Ecto neural progenitor cell (in vitro differentiated cells): ENCODE results near the gene FAM181B.
"Not testable (repeated sequence)": the region's sequence is repeated elsewhere in the genome, so short reads cannot be mapped to it uniquely, and the experiment has no call there.

Source experiments
- DNase-seq: peaks from one replicate; pipeline ENCODE4 v3.0.0-alpha.2; 2018; ENCODE audit warnings: low spot score

Gene FAM181B

DNA sequence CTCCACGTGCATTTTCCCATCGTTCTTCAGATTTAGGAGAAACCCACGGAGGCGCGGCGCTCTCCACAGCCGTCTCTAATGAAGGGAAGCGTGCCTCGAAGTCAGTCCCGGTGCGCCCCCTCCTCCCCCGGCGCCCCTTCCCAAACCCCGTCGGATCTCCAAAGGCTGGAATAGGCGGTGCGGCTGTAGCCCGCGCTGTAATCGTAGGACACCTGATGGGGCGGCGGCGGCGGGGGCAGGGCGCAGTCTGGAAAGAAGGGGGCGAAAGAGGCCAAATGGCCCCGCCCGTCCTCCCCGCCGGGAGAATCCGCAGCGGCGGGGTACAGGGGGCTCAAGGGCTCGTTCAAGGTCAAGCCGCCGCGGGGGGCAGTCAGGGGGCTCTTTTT, 1.3 kb downstream of the FAM181B start:
- DNase-seq = no peak

DNA sequence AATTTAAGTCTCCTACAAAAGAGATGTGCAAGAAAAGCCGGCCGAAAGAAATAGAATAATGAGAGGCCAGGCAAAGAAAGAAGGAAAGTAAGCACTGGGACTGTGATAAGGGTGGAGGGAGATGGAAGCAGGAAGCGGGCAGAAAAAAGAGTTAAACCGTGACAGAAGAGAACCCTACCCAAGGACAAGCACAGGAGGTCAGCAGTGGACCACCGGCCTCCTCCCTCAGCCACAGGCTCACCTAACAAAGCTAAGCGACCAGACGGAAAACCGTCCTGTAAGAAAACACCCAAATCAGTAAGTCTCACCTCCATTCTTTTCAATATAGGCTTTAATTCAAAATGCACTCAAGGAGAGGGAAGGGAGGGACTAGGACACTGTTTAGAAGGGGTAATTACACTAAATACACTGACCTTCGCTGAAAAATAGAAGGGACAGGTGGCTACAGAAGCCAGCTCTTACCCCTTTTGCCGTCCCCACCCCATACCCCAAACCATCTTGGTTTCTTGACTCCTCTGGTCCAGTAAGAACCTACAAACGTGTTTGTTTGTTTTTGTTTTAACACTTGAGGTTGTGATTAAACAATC, 1.9 kb downstream of the FAM181B start:
- DNase-seq = no peak

DNA sequence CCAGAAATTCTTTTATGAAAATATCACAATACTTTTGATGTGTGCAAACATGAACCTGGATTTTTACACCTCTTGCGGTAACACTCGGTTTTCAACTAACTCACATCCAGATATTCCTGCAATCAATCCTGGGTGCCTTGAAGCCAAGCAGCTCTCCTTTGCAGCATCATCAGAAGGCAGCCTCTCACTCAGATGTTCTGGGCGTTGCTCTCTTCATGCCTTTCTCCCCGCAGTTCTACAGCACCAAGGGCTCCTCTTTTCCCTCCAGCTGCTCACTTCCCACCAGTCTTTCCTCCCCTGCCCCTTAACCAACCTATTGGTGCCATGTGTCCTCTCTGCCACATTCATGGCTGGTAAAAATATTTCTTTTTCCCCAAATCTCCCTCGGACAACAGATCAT, 2.9 kb downstream of the FAM181B start:
- DNase-seq = no peak

DNA sequence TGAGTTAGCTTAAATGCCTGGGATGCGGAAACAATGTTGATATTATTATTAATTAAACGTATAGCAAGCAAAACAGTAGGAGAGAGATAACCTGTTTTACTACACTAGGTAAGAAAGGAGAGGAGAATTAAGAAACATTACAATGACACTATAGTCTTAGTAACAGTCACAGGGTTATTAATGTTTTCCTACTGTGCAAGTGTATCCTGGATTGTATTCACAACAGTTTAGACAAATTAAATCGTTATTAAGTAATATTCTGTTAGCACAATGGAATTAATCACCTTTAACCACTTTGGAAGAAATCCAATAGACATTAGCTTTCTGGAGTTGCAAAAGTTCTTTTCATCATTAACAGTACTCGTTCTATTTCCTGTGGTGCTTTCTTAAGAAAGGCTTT, 3.4 kb downstream of the FAM181B start:
- no peak for DNase-seq

DNA sequence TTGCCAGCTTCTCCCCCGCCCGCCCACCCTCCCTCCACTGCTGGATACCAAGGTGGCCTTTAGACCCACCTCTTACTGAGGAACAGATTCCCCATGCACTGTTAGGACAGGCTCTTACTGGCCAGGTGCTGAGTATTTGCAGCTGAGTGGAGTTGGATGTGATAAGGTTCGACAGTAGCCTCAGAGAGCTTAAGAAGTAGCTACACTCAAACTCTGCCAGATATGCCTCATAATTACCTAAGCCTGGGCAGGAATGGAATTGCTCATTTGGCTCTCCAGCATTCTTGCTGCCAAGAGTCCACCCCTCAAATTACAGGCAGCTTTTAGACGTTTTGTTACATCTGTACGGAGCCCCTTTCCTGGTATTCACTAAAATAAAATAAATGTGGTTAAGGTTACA, 9.6 kb downstream of the FAM181B start:
- DNase-seq = no peak

DNA sequence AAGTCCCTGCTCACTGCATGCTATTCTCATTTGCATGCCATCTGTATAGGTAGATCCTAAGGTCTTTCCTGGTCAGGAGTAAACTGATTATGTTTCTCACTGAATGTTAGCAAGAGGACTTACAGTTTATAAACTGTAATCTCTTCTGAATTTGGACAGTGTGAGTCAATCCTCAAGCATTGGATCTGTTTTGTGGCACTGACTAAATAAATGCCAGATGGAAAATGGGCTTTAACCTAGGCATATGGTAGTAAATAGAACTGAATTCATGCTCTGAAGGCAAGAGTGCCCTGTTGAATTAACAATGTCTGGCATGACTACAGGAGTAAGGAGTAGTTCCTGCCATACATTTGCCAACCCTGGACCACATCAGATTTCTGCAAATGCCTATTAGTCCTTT, 11.4 kb downstream of the FAM181B start:
- no peak for DNase-seq

DNA sequence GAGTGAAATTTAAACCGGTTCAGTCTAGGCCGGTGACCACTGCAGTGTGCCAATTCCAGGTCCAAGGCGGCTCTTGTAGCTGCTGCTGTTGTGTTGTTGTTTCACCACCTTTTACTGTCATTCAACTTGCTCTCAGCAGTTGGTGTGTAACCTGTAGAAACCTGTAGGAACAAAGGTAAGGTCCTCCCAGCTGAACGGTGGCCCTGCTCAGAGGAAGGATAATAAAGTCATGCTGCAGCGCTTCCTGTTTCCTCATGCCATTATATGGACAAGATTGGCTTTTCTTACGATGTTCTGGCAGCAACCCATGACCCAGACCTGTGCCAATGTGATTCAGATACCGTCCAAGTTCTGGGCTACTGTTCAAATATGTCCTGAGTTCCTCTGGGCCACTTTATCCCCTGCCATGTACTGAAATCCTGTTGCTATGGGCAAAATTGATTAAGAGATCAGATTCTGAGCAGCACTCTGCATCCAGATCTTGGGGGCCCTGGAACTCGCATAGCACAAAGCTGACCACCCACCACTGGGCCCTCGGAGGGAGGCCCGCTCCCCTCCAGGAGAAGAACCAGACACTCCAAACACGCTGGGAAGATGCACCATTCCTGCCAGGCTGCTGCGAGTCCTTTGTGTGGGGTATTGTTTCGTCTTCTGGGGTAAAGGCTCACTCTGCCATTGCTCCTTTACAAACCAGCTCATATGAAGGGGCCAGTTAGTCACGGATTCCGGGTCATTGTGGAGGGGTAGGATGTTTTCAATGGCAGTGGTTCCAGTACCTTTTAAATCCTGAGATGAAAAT, 13.2 kb downstream of the FAM181B start:
- no peak for DNase-seq

DNA sequence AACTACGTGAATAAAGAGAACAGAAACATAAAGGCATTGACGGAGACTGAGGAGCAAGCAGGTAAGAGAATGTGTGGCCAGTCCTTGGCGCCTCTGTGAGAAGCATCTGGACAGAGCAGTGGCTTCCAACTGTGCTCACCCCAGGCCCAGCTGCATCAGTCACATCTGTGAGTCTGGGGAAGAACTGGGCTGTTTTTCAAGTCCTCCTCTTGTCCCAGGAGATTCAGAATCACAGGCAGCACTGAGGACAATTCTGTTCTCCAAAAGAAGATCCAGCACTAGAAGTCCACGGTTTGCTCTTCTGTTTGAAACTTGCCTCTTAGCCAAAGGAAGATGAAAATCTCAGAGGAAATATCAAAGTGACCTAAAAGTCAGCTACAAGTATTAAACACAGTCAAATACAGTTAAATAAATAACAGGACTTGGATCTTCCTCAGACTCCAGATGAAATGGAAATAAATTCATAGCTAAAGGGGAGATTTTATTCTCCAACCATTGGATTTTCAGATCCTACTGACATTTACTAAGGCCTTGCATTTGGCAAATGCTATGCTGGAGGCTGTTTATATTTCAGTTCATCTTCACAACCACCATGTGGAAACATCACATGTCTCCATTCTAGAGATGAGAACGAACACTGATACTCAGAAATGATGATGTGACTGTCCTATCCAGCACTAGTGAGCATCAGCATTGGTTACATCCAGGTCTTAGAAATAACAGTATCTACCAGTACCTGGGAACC, 14.1 kb downstream of the FAM181B start:
- DNase-seq = no peak

DNA sequence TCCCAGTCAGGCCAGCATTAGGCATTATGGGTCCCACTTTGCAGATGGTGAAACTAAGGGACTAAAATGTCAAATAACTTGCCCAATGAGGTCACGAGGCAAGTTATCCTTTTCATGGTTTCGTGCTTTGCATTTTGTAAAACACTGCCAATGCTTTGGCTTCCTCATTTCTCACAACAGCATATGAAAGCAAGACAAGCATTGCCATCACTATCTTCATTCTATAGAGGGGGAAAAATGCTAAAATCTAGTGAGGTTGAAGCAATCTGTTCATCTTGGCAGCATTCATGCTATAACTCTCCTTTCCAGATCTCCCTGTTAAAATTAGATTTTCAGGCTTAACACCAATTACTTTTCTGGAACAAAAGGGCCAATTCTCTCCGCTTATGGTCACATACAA, 14.8 kb downstream of the FAM181B start:
- DNase-seq = no peak

DNA sequence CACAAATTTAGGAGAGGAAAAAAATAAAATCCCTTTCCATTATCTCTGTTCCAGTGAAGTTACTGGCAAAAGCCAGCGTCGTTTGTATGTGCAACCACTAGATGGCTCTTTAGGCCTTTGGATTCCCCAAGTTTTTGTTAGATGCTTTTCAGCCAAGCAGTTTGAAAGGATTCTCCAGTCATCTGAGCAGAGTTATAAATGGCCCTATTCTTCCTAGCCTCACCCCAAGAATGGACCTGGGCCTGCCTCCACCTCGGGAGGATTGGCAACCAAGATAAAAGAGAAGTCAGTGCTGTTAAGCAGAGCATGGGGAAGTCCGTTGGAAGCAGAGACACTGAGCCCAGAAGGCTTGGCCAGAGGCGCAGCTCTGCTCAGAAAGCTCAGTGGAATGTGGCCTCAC, 15.4 kb downstream of the FAM181B start:
- DNase-seq = no peak

DNA sequence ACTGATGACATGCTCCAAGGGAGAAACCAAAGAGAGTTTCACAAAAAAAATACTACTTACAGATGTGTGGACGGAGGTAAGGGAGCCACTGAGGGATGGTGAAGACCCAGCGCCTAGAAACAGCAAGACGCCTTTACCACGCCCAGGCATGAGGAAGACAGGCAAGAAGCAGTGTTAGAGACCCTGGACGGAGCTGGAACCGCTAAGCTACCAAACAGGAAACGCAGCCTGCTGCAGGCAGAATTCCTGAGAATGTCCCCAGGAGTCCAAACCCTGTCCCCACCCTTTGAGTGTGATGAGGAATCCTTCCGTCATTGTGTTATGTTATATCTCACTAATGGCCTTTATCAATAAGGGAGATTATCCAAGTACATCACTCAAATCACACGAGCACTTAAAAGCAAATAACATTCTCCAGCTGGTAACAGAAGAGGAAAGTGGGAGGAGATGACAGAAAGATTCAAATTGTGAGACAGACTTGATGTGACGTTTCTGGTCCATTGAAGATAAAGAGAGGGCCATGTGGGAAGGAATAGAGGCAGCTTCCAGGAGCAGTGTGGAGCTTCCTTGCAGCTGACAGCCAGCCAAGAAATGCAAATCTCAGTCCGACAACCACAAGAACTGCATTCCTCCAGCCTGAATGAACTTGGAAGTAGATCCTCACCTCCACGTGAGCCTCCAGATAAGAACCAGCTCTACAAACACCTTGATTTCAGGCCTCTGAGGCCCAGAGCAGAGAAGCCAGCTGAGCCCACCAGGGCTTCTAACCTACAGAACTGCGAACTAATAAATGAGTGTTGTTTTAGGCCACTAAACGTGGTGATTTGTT, 19.1 kb downstream of the FAM181B start:
- no peak for DNase-seq

DNA sequence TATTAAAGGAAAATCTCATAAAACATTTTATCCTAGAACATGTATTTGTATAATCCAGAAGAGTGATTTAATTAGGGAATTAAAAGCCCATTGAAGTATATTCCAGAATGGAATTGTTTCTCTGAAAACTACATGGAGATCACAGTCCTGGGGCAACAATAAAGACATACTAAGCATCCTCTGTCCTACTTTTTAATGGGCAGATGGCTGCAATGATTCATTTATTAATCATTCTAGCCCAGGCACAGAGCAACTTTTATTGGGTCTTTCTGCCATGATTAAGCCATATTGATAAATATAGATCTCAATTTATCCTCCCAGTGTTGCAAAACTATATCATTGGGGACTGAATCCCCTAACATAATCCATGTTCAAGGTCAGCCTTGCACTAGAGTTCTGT, 22.0 kb downstream of the FAM181B start:
- DNase-seq = no peak

DNA sequence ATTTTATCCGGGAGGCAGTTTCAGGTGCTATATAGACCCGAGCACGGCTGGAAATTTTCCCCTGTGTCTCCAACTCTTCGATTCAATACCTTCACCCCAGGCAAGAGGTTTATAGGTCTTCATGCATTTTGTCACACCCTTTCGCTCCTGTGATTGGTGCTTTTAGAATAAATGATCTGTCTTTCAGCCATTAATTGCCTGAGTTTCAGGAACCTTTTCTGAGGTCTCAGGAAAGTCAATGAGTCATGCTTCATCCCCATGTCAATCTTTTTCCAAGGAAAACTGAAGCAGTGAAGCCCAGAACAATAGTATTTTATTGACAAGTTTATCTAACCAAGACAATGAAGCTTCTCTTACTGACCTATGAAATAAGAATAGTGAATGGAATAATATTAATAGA, 29.9 kb downstream of the FAM181B start:
- no peak for DNase-seq

DNA sequence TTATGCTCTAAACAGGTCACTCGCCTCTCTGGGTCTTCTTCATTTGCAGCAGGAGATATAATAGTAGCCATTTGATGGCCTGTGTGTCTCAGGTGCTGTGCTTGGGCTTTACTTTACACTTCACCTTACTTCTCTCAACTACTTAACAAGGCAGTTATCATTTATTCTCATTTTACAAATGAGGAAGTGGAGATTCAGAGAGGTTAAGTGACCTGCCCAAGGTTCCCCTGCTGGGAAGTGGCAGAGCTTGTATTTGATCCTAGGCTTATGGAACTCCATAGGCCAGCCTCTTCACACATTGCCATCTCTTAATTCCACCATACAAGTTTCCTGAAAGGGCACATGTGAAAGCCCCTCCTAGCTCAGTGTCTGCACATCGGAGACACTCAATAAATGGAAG, 30.4 kb downstream of the FAM181B start:
- no peak for DNase-seq

DNA sequence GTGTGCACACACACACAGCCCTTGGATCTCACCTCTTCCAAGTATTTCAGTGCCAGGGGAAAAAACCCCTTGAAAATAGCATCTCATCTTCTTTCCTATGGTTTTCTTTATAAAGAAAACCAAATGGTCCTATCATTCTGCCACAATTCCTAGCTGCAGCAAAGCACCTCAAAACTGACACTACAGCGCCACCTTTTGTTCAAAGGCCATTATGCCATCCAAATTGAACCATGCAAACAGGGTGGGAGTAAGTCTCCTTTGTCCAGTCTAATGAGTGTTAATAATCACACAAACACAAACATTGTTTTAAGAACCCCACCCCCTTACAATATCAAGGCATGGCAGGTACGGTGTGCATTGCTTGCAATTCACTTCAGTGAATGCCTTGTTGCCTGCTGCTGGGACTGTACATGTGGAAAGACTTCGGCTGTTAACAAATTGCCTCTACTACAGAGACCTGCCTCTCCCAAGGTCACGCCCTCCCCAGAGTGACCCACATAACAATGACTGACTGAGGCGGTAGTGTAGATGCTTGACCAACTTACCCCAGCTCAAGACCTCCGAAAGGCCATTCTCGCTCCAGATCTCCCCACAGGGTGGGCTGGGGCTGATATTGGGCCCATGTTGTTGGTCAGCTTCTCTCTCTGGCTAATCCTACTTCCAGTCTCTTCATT, 31.7 kb downstream of the FAM181B start:
- DNase-seq = peak; percentile 66

DNA sequence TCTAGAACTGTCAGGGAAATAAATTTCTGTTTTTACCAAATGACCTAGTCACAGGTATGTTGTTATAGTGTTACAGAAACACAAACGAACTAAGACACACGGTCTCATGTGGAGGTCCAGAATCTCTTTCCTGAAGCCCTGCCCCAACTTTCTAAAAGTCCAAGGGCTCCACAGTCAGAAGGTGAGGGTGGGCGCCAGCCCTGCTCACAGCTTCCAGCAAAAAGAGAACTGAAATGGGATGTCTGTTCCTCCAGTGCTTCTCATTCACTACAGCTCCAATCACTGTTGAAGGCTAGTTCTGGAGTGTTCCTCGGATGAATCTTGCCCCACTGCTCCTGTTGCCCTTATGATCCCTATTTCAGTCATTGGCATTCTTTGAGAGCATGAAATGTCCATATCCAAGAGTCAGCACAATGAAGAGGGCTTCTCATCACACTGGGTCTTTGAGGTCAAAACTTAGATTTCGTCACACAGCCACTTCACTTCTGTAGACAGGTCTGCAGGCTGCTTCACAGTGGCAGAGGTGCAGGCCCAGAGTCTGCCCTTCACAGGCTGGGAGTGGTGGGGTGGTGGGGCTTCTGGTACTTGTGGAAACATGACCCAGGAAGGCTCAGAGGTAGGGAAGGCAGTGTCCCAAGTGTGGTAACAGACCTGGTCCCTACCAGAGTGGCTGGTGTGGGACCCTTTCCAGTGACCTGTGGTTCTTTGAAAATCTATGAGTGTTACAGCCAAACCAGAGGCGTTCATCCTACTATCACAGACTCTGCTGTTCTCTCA, 34.9 kb downstream of the FAM181B start:
- DNase-seq = no peak

DNA sequence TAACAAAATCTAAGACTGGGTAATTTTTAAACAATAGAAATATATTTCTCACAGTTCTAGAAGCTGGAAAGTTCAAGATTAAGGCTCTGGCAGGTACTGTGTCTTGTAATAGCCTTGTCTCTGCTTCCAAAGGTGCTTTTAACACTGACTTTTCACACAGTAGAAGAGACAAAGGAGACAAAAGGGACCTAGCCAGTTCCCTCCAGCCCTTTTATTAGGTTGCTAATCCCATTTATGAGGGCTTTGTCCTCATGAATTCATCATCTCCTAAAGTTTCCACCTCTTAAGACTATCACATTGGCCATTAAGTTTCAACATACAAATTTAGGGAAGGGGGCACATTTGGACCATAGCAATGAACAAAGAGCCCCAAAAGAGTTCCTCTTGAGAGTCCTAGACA, 40.7 kb downstream of the FAM181B start:
- DNase-seq = no peak

DNA sequence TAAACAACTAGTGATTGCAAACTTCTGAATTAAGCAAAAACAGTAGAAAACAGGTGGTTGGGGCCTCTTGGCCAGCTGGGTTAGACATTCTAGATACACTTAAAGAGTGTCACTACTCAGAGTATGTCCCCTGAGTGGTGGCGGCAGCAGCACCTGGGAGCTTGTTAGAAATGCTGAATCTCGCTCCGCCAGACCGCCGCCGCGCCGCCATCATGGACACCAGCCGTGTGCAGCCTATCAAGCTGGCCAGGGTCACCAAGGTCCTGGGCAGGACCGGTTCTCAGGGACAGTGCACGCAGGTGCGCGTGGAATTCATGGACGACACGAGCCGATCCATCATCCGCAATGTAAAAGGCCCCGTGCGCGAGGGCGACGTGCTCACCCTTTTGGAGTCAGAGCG, 44.3 kb downstream of the FAM181B start:
- not testable (repeated sequence) for DNase-seq

DNA sequence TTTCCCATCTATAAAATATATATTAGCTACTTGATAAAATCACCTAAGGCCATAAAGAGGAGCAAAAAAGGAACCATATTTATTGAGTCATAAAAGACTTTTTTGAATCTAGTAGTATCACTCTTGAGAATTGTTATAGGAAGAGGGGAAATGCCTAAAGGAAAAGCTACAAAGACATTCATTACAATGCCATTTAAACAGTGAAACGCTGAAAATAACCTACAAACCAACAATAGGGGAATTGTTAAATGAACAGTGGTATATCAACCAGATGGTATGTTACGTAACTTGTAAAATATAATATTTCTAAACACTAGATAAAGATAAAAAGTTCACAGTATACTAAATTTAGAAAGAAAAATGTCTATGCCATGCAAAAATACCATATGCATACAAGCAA, 47.5 kb downstream of the FAM181B start:
- no peak for DNase-seq

DNA sequence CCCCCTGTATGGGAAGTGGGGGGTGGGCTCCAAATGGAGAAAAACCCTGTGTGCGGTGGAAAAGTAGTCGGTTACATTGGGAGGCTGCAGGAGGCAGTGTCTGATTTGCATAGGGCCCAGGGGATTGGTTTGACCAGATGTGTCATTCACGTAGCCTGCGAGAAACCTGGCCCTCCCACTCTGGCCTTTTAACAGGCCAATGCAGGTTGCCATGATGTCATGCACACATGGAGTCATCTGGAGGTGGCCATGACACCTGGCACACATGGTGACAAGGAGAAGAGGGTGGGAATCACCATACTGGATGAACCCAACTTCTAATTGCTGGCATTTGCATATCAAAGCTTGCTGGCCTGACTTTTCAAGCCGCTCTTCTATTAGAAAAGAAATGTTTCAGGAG, 50.6 kb downstream of the FAM181B start:
- DNase-seq = no peak
